Glomerular visceral epithelial cell (primary cell): ENCODE data around the gene TUBD1.
"Not testable (repeated sequence)": the region's sequence is repeated elsewhere in the genome, so short reads cannot be mapped to it uniquely, and the experiment has no call there.

ENCODE experiments used
- DNase-seq: peaks from one replicate; pipeline ENCODE4 v3.0.0-alpha.2; 2016; ENCODE audit errors: extremely low spot score

Gene TUBD1

DNA sequence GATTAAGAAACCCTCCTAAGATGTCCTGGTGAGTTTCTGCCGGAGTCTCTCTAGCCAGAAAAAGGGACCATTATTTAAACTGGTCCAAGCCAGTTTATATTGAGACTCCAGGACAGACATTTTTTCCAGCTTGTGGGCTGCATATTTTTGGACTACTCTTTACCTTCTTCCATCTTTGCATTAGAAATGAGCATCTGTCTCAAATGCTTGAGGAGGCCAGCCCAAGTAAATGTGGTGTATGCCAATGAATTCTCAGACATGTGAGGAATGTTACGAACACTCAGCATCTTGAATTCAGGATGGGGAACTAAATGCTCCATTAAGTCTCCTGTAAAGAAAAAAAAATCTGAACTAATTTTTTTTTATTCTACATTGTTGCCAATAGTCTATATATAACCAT, 18.4 kb downstream of the TUBD1 start:
- DNase-seq, result no peak

GRCh38 chr17:59873414-59873813, 19.3 kb downstream of the TUBD1 start:
- DNase-seq, result not testable (repeated sequence)

- DNase-seq, result no peak
Observed at GRCh38 chr17:59872351-59872750, 20.4 kb downstream of the TUBD1 start.

DNA sequence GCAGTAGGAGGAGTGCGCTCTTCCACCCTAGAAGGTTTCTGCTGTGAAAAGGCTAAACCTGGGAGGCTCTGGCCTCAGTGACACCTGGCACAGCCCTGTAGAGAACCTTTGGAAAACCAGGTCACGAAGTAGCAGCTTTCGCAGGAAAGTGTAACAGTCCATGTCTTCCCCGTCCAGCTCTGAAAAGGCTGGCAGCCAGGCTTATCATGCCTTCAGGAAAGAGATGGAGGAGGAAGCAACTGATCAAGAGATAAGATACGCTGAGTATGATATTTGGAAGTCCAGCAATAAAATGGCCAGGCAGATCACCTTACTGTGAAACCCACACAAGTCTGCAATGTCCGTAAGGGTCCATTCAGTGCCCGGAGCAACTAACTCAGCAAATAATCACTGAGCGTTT, 22.3 kb downstream of the TUBD1 start:
- no peak for DNase-seq

GRCh38 chr17:59869941-59870218, 22.9 kb downstream of the TUBD1 start:
- no peak for DNase-seq

- DNase-seq, result no peak
Observed at GRCh38 chr17:59863616-59864015, 29.1 kb downstream of the TUBD1 start.

- DNase-seq, result peak; percentile 59
Observed at GRCh38 chr17:59859444-59860025, 33.2 kb downstream of the TUBD1 start.

DNA sequence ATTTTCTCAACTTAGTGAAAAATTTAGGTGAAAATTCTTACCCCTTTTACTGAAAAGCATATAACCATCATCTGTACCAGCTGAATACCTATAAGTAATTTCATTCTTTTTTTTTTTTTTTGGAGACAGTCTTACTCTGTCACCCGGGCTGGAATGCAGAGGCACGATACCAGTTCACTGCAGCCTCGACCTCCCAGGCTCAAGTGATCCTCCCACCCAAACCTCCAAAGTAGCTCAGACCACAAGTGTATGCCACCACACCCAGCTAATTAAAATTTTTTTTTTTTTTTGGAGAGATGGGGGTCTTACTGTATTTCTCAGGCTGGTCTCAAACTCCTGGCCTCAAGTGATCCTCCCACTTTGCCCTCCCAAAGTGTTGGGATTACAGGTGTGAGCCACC, 33.8 kb downstream of the TUBD1 start:
- DNase-seq, result no peak

DNA sequence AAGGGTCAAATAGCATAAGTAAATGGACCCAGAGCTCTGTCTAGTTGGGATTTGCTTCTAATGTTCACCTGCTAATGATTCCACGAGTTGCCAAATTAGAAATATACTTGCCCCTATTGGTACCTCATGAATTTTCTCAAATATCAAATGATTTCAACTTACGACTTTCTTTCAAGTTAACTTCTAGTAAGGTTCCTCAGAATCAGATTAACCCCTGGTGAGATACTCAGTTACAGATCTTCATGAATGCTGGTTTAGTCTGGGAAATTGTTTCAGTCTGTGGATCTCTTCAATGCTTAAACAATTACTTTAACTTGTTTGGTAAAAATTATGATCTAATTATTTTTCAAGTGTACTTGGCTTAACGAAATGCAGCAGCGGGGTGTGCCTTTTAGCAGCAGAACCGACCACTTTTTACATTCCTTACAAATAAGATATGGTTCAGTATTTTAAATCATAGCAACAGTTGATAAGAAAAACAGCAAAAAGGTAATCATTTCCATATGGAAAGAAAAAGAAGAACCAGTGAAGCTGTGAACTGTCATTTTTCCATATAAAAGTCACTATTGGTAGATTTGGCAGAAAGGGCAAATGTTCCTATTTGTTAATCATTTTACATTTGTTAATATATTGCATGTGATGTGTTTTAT, 34.5 kb downstream of the TUBD1 start:
- DNase-seq, result no peak

DNA sequence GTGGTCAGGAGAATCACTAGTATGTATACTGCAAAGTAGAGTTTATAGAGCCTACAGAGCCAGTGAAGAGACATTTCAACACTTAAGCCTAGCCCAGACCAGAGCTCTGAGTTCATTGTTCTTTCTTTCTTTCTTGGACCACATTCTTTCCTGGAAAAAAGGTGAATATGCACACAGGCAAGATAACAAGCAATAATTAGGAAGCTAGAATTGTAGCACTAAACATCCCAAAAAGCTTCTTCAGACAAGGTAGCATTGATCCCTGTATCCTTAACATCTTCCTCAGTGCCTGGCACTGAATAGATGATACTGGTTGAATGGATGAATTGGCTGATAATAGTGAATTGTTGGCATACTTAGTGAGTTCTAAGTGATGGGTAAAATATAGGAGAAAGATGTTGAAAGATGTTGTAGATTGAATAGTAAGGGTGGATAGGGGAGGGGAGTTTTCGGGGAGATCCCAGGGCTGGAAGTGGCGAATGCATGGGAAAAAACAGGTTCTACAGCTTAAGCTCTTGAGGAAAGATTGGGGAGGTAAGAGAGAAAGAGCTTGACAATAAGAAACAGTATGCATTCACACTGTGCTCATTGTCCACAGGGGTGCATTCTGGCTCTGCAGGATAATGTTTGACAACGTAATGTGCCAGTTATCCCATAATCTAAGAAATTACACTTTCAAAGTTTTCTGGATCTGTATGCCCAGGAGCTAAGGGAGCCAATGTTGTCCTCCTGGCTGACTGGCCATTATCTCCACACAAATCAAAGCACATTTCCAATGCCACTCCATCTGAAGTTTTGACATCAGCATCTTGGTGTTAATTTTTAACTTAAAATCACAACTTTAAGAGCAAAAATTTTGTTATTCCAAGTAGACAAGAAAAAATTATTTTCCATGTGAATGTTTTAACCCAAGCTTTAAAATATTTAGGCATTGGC, 35.6 kb downstream of the TUBD1 start:
- no peak for DNase-seq

- not testable (repeated sequence) for DNase-seq
Observed at GRCh38 chr17:59853919-59854729, 38.6 kb downstream of the TUBD1 start.

GRCh38 chr17:59853168-59853918, 39.4 kb downstream of the TUBD1 start:
- DNase-seq, result peak; percentile 94

GRCh38 chr17:59852847-59853167, 39.9 kb downstream of the TUBD1 start:
- DNase-seq, result not testable (repeated sequence)

- DNase-seq, result peak; percentile 66
Observed at GRCh38 chr17:59851439-59852375, 41.0 kb downstream of the TUBD1 start.

- DNase-seq, result not testable (repeated sequence)
Observed at GRCh38 chr17:59850311-59850710, 42.4 kb downstream of the TUBD1 start.

DNA sequence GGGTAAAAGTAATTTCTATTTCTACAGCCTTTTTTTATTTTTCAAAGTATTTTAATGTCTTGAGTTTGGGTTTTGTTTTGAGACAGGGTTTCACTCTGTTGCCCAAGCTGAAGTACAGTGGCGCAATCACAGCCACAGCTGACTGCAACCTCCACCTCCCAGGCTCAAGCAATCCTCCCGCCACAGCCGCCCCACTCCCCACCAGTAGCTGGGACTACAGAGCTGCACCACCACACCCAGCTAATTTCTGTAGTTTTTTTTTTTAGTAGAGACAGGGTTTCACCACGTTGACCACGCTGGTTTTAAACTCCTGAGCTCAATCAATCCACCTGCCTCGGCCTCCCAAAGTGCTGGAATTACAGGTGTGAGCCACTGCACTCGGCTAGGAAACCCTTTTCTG, 44.0 kb downstream of the TUBD1 start:
- peak; percentile 83 for DNase-seq

DNA sequence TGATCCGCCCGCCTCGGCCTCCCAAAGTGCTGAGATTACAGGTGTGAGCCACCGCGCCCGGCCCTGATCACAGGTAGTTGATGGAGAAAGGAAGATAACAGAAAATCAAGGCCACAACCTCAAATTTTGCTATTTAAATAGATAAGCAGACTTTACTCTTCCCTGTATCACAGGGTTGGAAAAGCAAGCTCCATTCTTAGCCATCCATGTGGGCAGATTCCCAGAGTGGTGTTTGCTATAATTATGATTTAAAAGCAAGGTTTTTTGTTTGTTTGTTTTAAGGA, 44.4 kb downstream of the TUBD1 start:
- DNase-seq, result no peak

GRCh38 chr17:59846394-59847165, 46.2 kb downstream of the TUBD1 start:
- peak; percentile 99 for DNase-seq

- peak; percentile 92 for DNase-seq
Observed at GRCh38 chr17:59845595-59846393, 46.9 kb downstream of the TUBD1 start.
